Measurements from ENCODE around the gene CBFA2T3. TPM values are rescaled to one million over a fixed set of nuclear protein-coding genes. Genes with fewer than 3 reads are reported as not detected.

Gene CBFA2T3
- total and polyA plus RNA-seq, 5 donors, result 5.6 to 8.5 (median 7.3) TPM

DNA sequence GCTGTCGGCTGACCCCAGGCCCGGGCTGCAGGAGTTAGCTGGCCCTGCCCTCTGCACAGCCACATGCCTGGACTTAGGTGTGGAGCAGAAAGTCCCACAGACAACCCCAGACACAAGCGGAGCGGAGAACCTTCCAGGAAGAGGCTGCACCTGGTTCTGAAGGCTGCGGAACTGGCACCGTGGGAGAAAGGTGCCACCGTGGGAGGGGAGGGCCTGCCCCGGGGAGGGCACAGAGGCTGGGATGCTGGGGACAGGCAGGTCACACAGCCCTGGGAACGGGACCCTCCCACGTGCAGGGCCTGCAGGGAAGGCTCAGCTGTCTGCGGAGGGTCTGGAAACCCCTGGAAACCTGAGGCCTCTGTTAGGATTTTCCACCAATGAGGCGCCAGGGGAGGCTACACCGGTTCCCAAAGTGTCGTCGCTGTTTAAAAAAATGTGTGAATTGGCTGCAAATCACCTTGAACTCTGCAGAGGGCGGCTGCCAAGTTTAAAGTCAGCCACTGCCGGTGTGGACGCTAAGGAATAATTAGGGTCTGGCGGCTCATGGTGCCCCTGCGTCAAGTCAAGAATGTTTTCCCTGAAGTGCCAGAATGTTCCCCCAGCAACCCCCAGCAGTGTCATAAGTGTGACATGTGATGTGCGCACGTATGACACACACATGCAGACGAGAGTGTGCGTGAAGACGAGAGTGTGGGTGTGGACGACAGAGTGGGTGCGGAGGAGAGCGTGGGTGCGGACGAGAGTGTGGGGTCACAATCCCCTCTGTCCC, 59.7 kb downstream of the CBFA2T3 start:
- H3K27ac ChIP-seq (ENCODE audit: low read length), result no peak overlapping the region
- 75% methylated on average over 30 of the region's 30 CpGs for WGBS
- no peaks in the 10 kb centered on the region for H3K9me3 ChIP-seq (ENCODE audit: control insufficient read depth, low read length)
- peaks cover 3% of the 10 kb centered on the region for H3K4me1 ChIP-seq (ENCODE audit: control insufficient read depth, insufficient read depth, low read length)
- intact Hi-C loops (cut with DNase I), result no loop called here
- ATAC-seq (no peak), DNase-seq (no peak)
- H3K4me3 ChIP-seq (ENCODE audit: low read length), result no peak overlapping the region
- no peaks in the 10 kb centered on the region for H3K27me3 ChIP-seq (ENCODE audit: control insufficient read depth, insufficient read depth)

DNA sequence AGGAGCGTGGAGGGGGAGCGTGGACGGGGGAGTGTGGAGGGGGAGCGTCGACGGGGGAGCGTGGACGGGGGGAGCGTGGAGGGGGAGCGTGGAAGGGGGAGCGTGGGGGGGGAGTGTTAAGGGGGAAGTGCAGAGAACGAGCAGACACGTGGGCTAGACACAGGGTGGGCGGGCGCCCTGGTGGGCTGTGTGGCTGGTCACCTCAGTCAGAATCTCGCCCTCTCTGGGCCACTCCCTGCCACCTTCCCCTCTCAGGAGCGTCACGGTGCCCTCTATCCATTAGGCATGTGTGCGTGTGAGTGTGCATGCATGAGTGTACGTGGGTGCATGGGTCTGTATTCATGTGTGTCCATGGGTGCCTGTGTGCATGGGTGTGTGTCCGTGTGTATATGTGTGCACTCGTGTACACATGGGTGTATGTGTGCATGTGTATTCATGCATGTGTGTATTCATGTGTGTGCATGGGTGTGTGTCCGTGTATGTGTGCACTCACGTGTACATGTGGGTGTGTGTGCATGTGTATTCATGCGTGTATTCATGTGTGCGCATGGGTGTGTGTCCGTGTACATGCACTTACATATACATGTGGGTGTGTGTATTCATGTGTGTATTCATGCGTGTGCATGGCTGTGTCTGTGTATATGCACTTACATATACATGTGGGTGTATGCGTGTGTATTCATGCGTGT, 61.2 kb downstream of the CBFA2T3 start:
- no peak for ATAC-seq
- H3K4me1 ChIP-seq (ENCODE audit: control insufficient read depth, insufficient read depth, low read length), result peaks cover 3% of the 10 kb centered on the region
- WGBS, result 87% methylated on average over 30 of the region's 30 CpGs
- H3K9me3 ChIP-seq (ENCODE audit: control insufficient read depth, low read length), result no peaks in the 10 kb centered on the region
- H3K27me3 ChIP-seq (ENCODE audit: control insufficient read depth, insufficient read depth), result no peaks in the 10 kb centered on the region
- no peak for DNase-seq
- intact Hi-C loops (cut with DNase I), result no loop called here
- no peak overlapping the region for H3K4me3 ChIP-seq (ENCODE audit: low read length)
- H3K27ac ChIP-seq (ENCODE audit: low read length), result no peak overlapping the region

DNA sequence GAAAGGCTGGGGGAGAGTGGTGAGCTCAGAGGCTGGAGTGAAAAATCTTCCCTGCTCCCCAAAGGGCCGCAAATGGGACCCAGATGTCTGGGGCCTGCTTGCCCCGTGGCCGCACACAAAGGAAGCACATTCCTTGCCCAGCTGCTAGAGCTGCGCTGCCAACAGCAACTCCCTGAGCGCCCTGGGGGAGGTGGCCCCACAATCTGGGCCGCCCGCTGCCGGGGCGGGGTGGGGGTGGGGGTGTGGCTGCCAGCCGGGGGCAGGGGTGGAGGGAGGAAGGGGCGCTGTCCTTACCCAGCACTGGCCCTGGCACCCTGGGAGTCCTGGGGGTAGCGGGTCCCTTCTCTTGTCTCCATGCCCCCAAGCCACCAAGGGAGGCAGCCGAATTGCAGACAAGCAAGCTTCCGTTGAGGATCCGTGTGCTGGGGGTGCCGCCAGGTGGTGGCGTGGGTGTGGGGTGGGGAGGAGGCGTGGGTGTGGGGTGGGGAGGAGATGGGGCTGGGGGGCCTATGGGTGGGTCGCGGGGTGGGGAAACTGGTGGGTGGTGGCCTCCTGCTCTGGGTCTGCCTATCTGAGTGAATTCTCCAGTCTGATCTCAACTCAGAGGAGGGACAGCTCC, 62.1 kb downstream of the CBFA2T3 start:
- peak; percentile 64 to 70 for ATAC-seq
- H3K4me3 ChIP-seq (ENCODE audit: low read length), result no peak overlapping the region
- no peak overlapping the region for H3K27ac ChIP-seq (ENCODE audit: low read length)

DNA sequence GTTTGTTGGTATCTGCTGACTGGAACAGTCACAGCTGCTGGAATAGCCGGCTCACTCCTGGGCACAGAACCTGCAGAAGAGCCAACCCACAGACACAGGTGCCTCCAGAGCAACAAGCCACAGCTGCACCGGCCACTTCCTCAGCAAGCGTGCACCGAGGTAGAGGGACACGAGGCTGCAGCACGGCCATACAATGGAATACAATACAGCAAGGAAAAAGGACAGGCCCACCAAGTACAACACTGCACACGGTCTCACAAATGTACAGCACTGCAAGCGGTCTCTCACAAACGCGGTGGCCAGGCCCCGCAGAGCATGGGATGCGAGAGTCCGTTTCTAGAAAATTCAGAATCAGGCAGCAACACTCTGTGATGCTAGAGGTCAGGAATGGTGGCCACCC, 63.1 kb downstream of the CBFA2T3 start:
- Histone ChIP-seq H3K4me1 (ENCODE audit: control insufficient read depth, insufficient read depth, low read length) (no peaks in the 10 kb centered on the region), H3K27me3 (ENCODE audit: control insufficient read depth, insufficient read depth) (no peaks in the 10 kb centered on the region), H3K4me3 (ENCODE audit: low read length) (no peak overlapping the region), H3K9me3 (ENCODE audit: control insufficient read depth, low read length) (no peaks in the 10 kb centered on the region), H3K27ac (ENCODE audit: low read length) (no peak overlapping the region)
- WGBS, result 96% methylated on average over 13 of the region's 13 CpGs
- intact Hi-C loops (cut with DNase I), result no loop called here
- ATAC-seq, result no peak
- DNase-seq, result no peak

More for the DNA sequence above, 62.1 kb downstream of the CBFA2T3 start:
- Histone ChIP-seq H3K27me3 (ENCODE audit: control insufficient read depth, insufficient read depth) (no peaks in the 10 kb centered on the region), H3K4me1 (ENCODE audit: control insufficient read depth, insufficient read depth, low read length) (no peaks in the 10 kb centered on the region), H3K9me3 (ENCODE audit: control insufficient read depth, low read length) (no peaks in the 10 kb centered on the region)
- intact Hi-C loops (cut with DNase I), result no loop called here
- DNase-seq, result peak; percentile 71 to 88 (median 82)
- 56% methylated on average over 20 of the region's 20 CpGs for WGBS

DNA sequence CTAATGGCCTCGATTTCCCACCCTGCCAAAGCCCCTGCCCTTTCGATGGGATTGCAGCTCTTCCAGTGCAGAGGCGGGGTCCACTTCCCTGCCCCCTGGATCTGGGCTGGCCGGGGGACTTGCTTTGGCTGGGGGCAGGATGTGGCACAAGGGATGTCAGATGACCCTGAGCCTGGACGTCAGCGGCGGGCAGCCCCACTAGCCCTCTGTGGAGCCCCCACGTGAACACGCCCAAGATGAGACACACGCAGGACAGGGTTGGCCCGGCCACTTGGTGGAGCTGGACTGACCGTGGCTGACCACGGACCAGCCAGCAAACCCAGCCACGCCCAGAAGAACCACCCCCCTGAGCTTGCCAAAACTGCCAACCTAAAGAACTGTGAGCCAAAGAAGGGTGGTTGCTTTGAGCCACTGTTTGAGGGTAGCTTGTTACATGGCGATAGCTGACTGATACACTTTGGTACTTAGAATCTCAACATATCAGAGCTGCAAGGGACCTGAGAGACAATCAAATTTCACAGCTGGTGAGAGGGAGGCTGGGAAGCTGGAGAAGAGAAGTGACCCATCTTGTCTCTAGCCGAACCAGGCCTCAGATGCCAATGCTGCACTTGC, 63.9 kb downstream of the CBFA2T3 start:
- DNase-seq (no peak), ATAC-seq (no peak)
- no peaks in the 10 kb centered on the region for H3K27me3 ChIP-seq (ENCODE audit: control insufficient read depth, insufficient read depth)
- H3K4me3 ChIP-seq (ENCODE audit: low read length), result no peak overlapping the region
- 94% methylated on average over 16 of the region's 16 CpGs for WGBS
- intact Hi-C loops (cut with DNase I), result no loop called here
- no peaks in the 10 kb centered on the region for H3K4me1 ChIP-seq (ENCODE audit: control insufficient read depth, insufficient read depth, low read length)
- no peaks in the 10 kb centered on the region for H3K9me3 ChIP-seq (ENCODE audit: control insufficient read depth, low read length)
- H3K27ac ChIP-seq (ENCODE audit: low read length), result no peak overlapping the region

DNA sequence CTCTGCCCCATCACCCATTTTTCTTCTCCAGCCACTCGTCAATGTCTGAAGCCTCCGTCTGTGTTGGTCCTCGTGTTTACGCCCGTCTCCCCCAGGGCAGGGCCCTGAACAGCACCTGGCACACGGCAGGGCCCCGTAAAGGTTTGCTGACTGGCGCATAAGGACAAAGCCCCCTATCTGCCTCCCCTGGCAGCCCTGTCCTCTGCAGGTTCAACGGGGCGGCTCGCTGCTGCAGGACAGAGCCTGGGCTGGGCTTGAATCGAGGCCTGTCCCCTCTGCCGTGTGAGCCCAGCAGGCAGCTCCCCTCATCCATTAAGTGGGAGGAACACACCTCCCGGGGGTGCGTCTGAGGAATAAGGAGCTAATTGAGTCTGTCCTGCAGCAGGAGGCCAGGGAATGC, 64.5 kb downstream of the CBFA2T3 start:
- 88% methylated on average over 15 of the region's 15 CpGs for WGBS
- no peaks in the 10 kb centered on the region for H3K4me1 ChIP-seq (ENCODE audit: control insufficient read depth, insufficient read depth, low read length)
- no peak for ATAC-seq
- no peak overlapping the region for H3K27ac ChIP-seq (ENCODE audit: low read length)
- intact Hi-C loops (cut with DNase I), result no loop called here
- H3K9me3 ChIP-seq (ENCODE audit: control insufficient read depth, low read length), result no peaks in the 10 kb centered on the region
- H3K4me3 ChIP-seq (ENCODE audit: low read length), result no peak overlapping the region
- no peak for DNase-seq
- no peaks in the 10 kb centered on the region for H3K27me3 ChIP-seq (ENCODE audit: control insufficient read depth, insufficient read depth)

DNA sequence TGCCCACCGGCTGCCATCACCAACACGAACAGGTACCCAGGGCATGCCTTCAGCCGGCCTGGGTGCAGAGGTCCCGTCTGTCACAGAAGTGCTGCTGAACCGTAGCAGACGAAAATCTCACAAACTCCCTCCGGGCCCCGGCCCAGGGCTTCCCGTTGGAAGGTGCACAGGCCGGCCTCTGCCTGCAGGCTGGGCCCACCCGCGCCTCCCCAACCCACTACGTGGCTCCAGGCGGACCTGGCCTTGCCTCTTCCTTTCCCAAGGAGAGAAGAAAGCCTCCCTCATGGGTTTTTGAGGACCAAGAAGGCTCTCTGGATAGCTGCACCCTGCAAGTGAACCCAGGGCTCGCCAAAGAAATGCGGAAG, 65.1 kb downstream of the CBFA2T3 start:
- Histone ChIP-seq H3K4me3 (ENCODE audit: low read length) (no peak overlapping the region), H3K27ac (ENCODE audit: low read length) (no peak overlapping the region), H3K9me3 (ENCODE audit: control insufficient read depth, low read length) (no peaks in the 10 kb centered on the region), H3K4me1 (ENCODE audit: control insufficient read depth, insufficient read depth, low read length) (no peaks in the 10 kb centered on the region), H3K27me3 (ENCODE audit: control insufficient read depth, insufficient read depth) (no peaks in the 10 kb centered on the region)
- no peak for ATAC-seq
- intact Hi-C loops (cut with DNase I), result no loop called here
- 88% methylated on average over 16 of the region's 16 CpGs for WGBS
- no peak for DNase-seq

DNA sequence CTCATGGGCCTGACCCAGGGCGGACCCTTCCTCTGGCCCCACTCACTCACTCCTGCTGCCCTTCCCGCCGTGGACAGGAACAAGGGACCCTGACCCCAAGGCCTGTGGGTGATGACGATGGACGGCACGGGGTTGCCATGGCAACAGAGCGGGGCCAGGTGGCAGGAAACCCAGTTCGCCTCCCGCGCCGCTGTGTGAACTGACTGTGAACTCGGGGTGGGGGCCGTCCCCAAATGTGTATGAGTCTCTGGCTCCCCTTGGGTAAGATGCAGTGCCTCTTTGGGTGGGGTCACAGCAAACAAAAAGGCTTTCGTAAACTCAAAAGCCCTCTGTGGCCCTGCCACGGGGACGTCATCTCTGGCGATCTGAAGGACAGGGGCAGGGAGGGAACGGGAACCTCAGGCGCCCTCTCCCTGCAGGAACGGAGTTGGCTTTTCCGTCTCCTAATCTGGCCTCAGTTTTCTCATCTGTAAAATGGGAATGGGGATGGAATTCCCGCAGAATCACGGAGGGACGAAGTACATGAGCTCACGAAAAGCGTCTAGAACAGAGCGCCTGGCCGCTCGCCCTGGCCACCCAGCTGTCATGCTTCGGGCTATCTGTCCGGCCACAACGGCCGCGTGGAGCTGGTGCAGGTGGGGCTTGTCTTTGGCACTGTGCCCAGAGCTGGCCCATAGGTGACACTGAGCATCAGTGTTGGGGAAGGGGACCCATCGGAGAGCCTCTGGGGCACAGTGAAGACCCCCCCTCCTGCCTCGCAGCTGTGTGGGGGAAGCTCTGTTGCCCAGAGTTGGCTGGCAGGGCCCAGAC, 65.7 kb downstream of the CBFA2T3 start:
- DNase-seq (no peak), ATAC-seq (no peak)
- WGBS, result 69% methylated on average over 36 of the region's 36 CpGs
- no peak overlapping the region for H3K27ac ChIP-seq (ENCODE audit: low read length)
- no peaks in the 10 kb centered on the region for H3K4me1 ChIP-seq (ENCODE audit: control insufficient read depth, insufficient read depth, low read length)
- H3K27me3 ChIP-seq (ENCODE audit: control insufficient read depth, insufficient read depth), result no peaks in the 10 kb centered on the region
- no peaks in the 10 kb centered on the region for H3K9me3 ChIP-seq (ENCODE audit: control insufficient read depth, low read length)
- intact Hi-C loops (cut with DNase I), result no loop called here
- no peak overlapping the region for H3K4me3 ChIP-seq (ENCODE audit: low read length)

DNA sequence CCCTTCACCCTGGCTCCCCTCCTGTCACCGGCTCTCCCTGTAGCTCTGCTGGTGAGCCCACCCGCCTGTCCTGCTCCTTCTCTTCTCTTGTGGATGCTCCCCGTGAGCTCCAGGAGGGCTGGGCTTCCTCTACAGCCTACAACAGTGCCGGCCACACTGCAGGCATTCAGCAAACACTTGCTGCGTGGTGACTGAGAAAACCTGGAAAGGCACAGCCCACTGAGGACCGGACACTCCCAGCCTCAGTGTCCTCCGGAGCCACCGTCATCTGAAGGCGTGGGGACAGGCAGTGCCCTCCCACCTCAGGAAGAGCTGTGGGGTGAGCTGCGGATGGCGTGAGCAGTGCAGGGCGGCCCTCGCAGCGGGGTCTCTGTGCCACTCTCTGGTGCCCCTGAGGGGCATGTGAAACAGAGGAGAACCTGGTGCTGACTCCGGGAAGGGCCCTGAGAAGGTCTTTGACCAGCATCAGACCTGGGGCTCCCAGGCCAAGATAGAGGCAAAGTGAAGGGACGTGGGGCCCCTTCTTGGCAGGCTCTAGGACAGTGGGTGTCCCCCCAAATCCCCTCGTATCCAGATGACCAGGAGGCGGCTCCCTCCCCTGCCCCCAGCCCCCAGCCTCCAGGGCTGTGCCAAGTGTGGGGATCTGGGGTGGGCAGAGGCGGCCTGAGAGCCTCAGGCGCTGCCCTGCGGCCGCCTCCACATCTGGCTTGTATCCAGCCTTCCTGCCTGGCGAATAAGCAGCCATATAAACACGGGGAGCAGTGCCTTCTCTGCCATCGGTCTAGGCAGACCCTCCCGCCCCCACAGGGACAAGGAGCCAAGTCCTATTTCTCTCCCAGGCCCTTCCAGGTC, 66.5 kb downstream of the CBFA2T3 start:
- Histone ChIP-seq H3K4me1 (ENCODE audit: control insufficient read depth, insufficient read depth, low read length) (no peaks in the 10 kb centered on the region), H3K9me3 (ENCODE audit: control insufficient read depth, low read length) (no peaks in the 10 kb centered on the region), H3K27me3 (ENCODE audit: control insufficient read depth, insufficient read depth) (no peaks in the 10 kb centered on the region), H3K27ac (ENCODE audit: low read length) (no peak overlapping the region), H3K4me3 (ENCODE audit: low read length) (no peak overlapping the region)
- intact Hi-C loops (cut with DNase I), result no loop called here
- ATAC-seq, result no peak
- no peak for DNase-seq
- 63% methylated on average over 26 of the region's 26 CpGs for WGBS
